Caco-2 (cell line): ENCODE measurements around the gene CLC. TPM values are rescaled to one million over a fixed set of nuclear protein-coding genes. Genes with fewer than 3 reads are reported as not detected.
"Not testable (repeated sequence)": the region's sequence is repeated elsewhere in the genome, so short reads cannot be mapped to it uniquely, and the experiment has no call there.

ENCODE experiments used
- BruUV-seq: library from RNA; stranded (reverse); fragments of 400-500 nt; replicated peaks from 2 replicates; lab custom pipeline; 2021; lab: Mats Ljungman, UMichigan
- CTCF ChIA-PET: fragments of 300-600 bp; sonication (Branson Sonifier 250); formaldehyde crosslinking; loops from one replicate; lab custom pipeline; 2022; ENCODE audit warnings: antibody characterized with exemption; lab: Charles Lee
- POLR2A ChIA-PET: fragments of 300-600 bp; sonication (Branson Sonifier 250); formaldehyde crosslinking; loops from one replicate; lab custom pipeline; 2022; ENCODE audit warnings: antibody characterized with exemption; lab: Charles Lee
- DNase-seq, 2 experiments: peaks; one replicate each; pipeline versions ENCODE4 v3.0.0 to v3.0.0-alpha.2; 2020 to 2022
- H3K27me3 ChIP-seq: replicated peaks from 2 replicates; pipeline ENCODE4 v1.6.0; 2011; ENCODE audit warnings: low read length; ENCODE audit not compliant: control insufficient read depth, insufficient read depth
- H3K36me3 ChIP-seq: 2 replicates; pipeline ENCODE4 v1.5.1; 2011; ENCODE audit warnings: low read length; ENCODE audit not compliant: control insufficient read depth, insufficient read depth
- H3K4me1 ChIP-seq: fragments of 250-450 bp; sonication (Bioruptor Pico); 2 replicates; pipeline ENCODE4 v1.5.1; 2020; ENCODE audit warnings: mild to moderate bottlenecking
- H3K4me3 ChIP-seq: 2 replicates; pipeline ENCODE4 v1.5.1; 2011; ENCODE audit warnings: low read depth, mild to moderate bottlenecking, control low read depth, low read length
- H3K9me3 ChIP-seq: fragments of 250-450 bp; sonication (Bioruptor Pico); 2 replicates; pipeline ENCODE4 v1.5.1; 2020; ENCODE audit warnings: mild to moderate bottlenecking, moderate library complexity
- H3K27ac Mint-ChIP-seq: one replicate; pipeline ENCODE4 v1.8.0; 2022; ENCODE audit warnings: mixed read lengths; ENCODE audit not compliant: unreplicated experiment
- H3K27me3 Mint-ChIP-seq: one replicate; pipeline ENCODE4 v1.8.0; 2022; ENCODE audit warnings: mixed read lengths; ENCODE audit not compliant: insufficient read depth, unreplicated experiment
- H3K36me3 Mint-ChIP-seq: one replicate; pipeline ENCODE4 v1.8.0; 2022; ENCODE audit warnings: mild to moderate bottlenecking, mixed read lengths; ENCODE audit not compliant: insufficient read depth, unreplicated experiment
- H3K4me1 Mint-ChIP-seq: one replicate; pipeline ENCODE4 v1.8.0; 2022; ENCODE audit warnings: low read depth, mixed read lengths; ENCODE audit not compliant: unreplicated experiment
- H3K4me3 Mint-ChIP-seq: one replicate; pipeline ENCODE4 v1.8.0; 2022; ENCODE audit warnings: mild to moderate bottlenecking, moderate library complexity, mixed read lengths; ENCODE audit not compliant: unreplicated experiment
- H3K9me3 Mint-ChIP-seq: one replicate; pipeline ENCODE4 v1.8.0; 2022; ENCODE audit warnings: mixed read lengths; ENCODE audit not compliant: unreplicated experiment
- intact Hi-C: fragments of 100-400 bp; cut with micrococcal nuclease; formaldehyde crosslinking; loops from one replicate; pipeline ENCODE4 v1.10.0; 2022; ENCODE audit not compliant: unreplicated experiment
- total RNA-seq: library from RNA; stranded (reverse); gene quantifications from 2 replicates; pipeline ENCODE4 v1.2.3, GENCODE V29; 2022
- TF ChIP-seq, protein P1 (sequence below), 2 experiments: fragments of 200-600 bp in 1 of 2; IDR thresholded peaks; 1 replicate in 1 of 2; 2 replicates in 1 of 2; pipeline versions ENCODE4 v1.5.1 to v1.8.0; 2011 to 2022; ENCODE audit warnings: antibody characterized with exemption in 1 of 2, control low read depth in 1 of 2, inconsistent platforms in 1 of 2, low read depth in 1 of 2, low read length in 1 of 2, mild to moderate bottlenecking in 1 of 2, moderate library complexity in 1 of 2; ENCODE audit not compliant: insufficient read depth in 1 of 2, severe bottlenecking in 1 of 2, unreplicated experiment in 1 of 2

Gene CLC
- total RNA-seq, 1 experiment from 2014 or later = not detected

DNA sequence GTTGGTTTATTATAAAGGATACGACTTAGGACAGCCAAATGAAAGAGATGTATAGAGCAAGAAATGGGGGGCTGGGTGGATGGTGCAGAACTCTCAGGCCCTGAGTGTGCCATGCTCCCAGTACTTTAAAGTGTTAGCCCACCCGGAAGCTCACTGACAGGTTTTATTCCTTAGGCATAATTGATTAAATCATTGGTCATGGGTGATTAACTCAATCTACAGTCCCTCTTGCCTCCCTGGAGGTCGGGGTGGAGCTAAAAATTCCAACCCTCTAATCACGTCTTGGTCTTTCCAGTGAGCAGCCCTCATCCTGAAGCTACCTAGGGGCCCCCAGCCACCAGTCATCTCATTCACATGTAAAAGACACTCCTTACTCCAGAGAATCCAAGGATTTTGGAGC is 31.0 kb upstream of the CLC start:
- H3K4me3 Mint-ChIP-seq = no peak overlapping the region
- BruUV-seq = no TSS peak
- POLR2A ChIA-PET = no interaction called here
- no peak for DNase-seq
- no peak overlapping the region for H3K27ac Mint-ChIP-seq
- no peak overlapping the region for H3K4me3 ChIP-seq
- TF ChIP-seq, protein P1, sequence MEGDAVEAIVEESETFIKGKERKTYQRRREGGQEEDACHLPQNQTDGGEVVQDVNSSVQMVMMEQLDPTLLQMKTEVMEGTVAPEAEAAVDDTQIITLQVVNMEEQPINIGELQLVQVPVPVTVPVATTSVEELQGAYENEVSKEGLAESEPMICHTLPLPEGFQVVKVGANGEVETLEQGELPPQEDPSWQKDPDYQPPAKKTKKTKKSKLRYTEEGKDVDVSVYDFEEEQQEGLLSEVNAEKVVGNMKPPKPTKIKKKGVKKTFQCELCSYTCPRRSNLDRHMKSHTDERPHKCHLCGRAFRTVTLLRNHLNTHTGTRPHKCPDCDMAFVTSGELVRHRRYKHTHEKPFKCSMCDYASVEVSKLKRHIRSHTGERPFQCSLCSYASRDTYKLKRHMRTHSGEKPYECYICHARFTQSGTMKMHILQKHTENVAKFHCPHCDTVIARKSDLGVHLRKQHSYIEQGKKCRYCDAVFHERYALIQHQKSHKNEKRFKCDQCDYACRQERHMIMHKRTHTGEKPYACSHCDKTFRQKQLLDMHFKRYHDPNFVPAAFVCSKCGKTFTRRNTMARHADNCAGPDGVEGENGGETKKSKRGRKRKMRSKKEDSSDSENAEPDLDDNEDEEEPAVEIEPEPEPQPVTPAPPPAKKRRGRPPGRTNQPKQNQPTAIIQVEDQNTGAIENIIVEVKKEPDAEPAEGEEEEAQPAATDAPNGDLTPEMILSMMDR (IDR thresholded peaks at IDR 0.05; ENCODE audit: insufficient read depth in 1 of 2, low read depth in 1 of 2, low read length in 1 of 2, severe bottlenecking in 1 of 2, unreplicated experiment in 1 of 2) = no peak
- CTCF ChIA-PET = interaction anchor here (0.9 kb wide), 1 partner anchor 18 kb away, joined by 5 read pairs; no protein-coding TSS in a partner anchor
- no peaks in the 10 kb centered on the region for H3K9me3 Mint-ChIP-seq
- H3K36me3 Mint-ChIP-seq = no peaks in the 10 kb centered on the region
- H3K9me3 ChIP-seq = peaks cover 8% of the 10 kb centered on the region; the same call in 1 of the 2 replicates
- intact Hi-C loops = loop anchor here (10.0 kb wide), 1 partner anchor 94 kb away; no protein-coding TSS in a partner anchor
- no peaks in the 10 kb centered on the region for H3K27me3 ChIP-seq
- H3K4me1 Mint-ChIP-seq = no peaks in the 10 kb centered on the region
- peaks cover under 1% of the 10 kb centered on the region; the same call in 1 of the 2 replicates for H3K4me1 ChIP-seq
- H3K36me3 ChIP-seq = no peaks in the 10 kb centered on the region
- peaks cover 8% of the 10 kb centered on the region for H3K27me3 Mint-ChIP-seq

DNA sequence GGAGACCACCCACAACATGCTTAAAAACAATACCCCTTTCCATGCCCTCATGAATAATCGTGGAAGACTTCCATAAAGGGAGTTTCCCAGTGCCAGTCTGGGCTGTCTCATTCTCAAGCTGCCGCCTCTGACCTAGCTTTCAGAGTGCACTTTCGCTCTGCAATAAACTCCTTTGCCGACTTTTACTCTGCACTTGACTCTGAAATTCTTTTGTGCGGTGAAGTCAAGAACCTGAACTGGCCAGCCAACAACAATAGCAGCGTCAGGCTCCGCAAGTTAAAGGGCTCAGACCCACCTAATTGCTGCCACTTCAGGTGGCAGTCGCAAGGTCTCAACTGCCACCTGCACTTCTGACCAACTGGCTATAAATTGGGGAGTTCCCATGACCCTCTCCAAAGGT is 30.5 kb upstream of the CLC start:
- H3K36me3 ChIP-seq = no peaks in the 10 kb centered on the region
- Mint-ChIP-seq H3K27ac (no peak overlapping the region), H3K36me3 (no peaks in the 10 kb centered on the region), H3K27me3 (peaks cover 10% of the 10 kb centered on the region), H3K4me1 (no peaks in the 10 kb centered on the region), H3K9me3 (no peaks in the 10 kb centered on the region), H3K4me3 (no peak overlapping the region)
- no peaks in the 10 kb centered on the region for H3K4me1 ChIP-seq
- peaks cover 8% of the 10 kb centered on the region; the same call in 1 of the 2 replicates for H3K9me3 ChIP-seq
- no peak for DNase-seq
- intact Hi-C loops = loop anchor here (10.0 kb wide), 1 partner anchor 94 kb away; no protein-coding TSS in a partner anchor
- BruUV-seq = no TSS peak
- TF ChIP-seq, protein P1 (IDR thresholded peaks at IDR 0.05; ENCODE audit: insufficient read depth in 1 of 2, low read depth in 1 of 2, low read length in 1 of 2, severe bottlenecking in 1 of 2, unreplicated experiment in 1 of 2) = no peak
- ChIA-PET POLR2A (no interaction called here), CTCF (no interaction called here)
- H3K4me3 ChIP-seq = no peak overlapping the region
- H3K27me3 ChIP-seq = no peaks in the 10 kb centered on the region

DNA sequence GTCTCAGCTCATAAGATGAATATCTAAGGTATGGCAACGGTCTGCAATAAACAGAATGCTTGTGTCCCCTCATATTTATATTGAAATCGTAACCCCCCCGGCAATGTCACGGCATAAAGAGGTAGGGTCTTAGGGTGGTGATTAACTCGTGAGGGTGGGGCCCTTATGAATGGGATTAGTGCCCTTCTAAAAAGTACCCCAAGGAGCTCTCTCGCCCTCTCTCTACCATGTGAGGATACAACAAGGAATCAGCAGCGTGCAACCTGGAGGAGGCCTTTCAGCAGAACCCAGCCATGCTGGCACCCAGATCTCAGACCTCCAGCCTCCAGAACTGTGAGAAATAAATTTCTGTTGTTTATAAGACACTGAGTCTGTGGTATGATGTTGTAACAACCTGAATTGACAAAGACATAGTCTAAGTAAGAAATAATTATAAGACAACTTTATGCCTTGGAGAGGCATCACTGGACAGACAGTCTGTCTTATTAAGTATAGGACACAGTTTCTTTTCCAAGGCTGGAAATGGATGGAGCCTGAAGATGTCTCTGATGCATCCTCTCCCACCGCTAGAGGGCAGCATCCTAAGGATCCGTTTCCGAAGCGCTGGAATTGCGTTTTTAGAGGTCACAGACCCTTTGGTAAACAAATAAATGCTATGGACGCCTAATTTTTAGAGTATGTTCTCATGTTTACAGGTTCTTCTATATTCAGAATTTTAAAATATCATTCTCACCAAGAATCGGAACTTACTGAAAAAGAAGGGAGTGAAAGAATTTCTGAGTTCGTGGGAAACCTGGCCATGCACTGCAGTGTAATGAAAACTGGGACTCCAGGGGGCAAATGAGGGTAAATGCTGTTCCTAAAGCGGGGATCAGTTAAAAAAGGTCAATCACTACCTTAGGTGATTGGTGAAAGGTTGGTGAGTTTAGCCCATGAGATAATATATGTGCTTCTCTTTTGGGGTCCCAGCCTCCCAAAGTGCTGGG is 27.6 kb upstream of the CLC start:
- Mint-ChIP-seq H3K36me3 (no peaks in the 10 kb centered on the region), H3K9me3 (no peaks in the 10 kb centered on the region), H3K27ac (no peak overlapping the region), H3K4me3 (no peak overlapping the region), H3K4me1 (no peaks in the 10 kb centered on the region), H3K27me3 (peaks cover 14% of the 10 kb centered on the region)
- H3K4me1 ChIP-seq = no peaks in the 10 kb centered on the region
- H3K9me3 ChIP-seq = peaks cover 8% of the 10 kb centered on the region; the same call in 1 of the 2 replicates
- ChIA-PET POLR2A (no interaction called here), CTCF (interaction anchor here (1.2 kb wide), 1 partner anchor 19 kb away, joined by 3 read pairs; no protein-coding TSS in a partner anchor)
- peak; percentile 44 to 59 for DNase-seq
- H3K27me3 ChIP-seq = no peaks in the 10 kb centered on the region
- no TSS peak for BruUV-seq
- intact Hi-C loops = loop anchor here (2.0 to 10.0 kb wide), 2 partner anchors 79 to 91 kb away; no protein-coding TSS in a partner anchor
- TF ChIP-seq, protein P1 (IDR thresholded peaks at IDR 0.05; ENCODE audit: insufficient read depth in 1 of 2, low read depth in 1 of 2, low read length in 1 of 2, severe bottlenecking in 1 of 2, unreplicated experiment in 1 of 2) = peak; percentile 86
- H3K36me3 ChIP-seq = no peaks in the 10 kb centered on the region
- no peak overlapping the region for H3K4me3 ChIP-seq

DNA sequence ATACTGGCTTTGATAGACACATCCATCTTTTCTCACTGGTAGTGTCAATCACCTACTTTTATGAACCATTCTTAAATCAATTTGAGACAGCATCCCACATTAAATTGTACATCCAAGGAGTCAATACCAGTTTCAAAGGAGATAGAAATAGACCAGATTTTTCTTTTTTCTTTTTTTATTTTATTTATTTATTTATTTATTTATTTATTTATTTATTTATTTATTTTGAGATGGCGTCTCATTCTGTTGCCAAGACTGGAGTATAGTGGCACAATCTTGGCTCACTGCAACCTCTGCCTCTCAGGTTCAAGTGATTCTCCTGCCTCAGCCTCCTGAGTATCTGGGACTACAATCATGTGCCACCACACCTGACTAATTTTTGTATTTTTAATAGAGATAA is 24.0 kb upstream of the CLC start:
- H3K4me3 Mint-ChIP-seq, H3K36me3 ChIP-seq, H3K9me3 Mint-ChIP-seq, H3K4me3 ChIP-seq, H3K27ac Mint-ChIP-seq, POLR2A ChIA-PET, H3K4me1 Mint-ChIP-seq, H3K4me1 ChIP-seq, H3K9me3 ChIP-seq, H3K27me3 ChIP-seq, BruUV-seq, DNase-seq, CTCF ChIA-PET, H3K36me3 Mint-ChIP-seq: not testable (repeated sequence)
- H3K27me3 Mint-ChIP-seq = peaks cover 20% of the 10 kb centered on the region
- intact Hi-C loops = loop anchor here (10.0 kb wide), 1 partner anchor 87 kb away; no protein-coding TSS in a partner anchor
